K562 (cell line): Measurements from ENCODE around the gene SRM. TPM values are rescaled to one million over a fixed set of nuclear protein-coding genes. Genes with fewer than 3 reads are reported as not detected.

Source experiments
- ATAC-seq: fragments of 200-7000 bp; cut with Tn5 transposase; 3 replicates; pipeline ENCODE4 v1.9.1; 2020; ENCODE audit warnings: moderate library complexity
- BruUV-seq: library from RNA; stranded (reverse); fragments of 400-500 nt; replicated peaks from 2 replicates; lab custom pipeline; 2021; lab: Mats Ljungman, UMichigan
- CTCF ChIA-PET: fragments of 300-600 bp; formaldehyde crosslinking; extraction: SDS; loops from one replicate; lab custom pipeline; 2021; ENCODE audit warnings: low intra/inter-chr PET ratio; lab: Yijun Ruan, JAX
- POLR2A ChIA-PET: fragments of 300-600, 350-650 bp; sonication (Branson Sonifier 250); formaldehyde crosslinking; extraction: SDS; loops from one replicate; lab custom pipeline; 2021; ENCODE audit warnings: antibody characterized with exemption, inconsistent platforms; lab: Yijun Ruan, JAX
- DNase-seq, 4 experiments: peaks; one replicate each; pipeline versions ENCODE4 v3.0.0 to v3.0.0-alpha.2; 2011 to 2018; ENCODE audit warnings: low spot score in 3 of 4, mixed read lengths in 3 of 4; ENCODE audit errors: extremely low read depth in 1 of 4
- FAIRE-seq: peaks from 2 replicates; lab custom pipeline; 2011; peaks lifted over from hg19 to GRCh38; lab: Jason Lieb, UNC
- H2AFZ ChIP-seq: 2 replicates; pipeline ENCODE4 v1.6.0; 2011; ENCODE audit warnings: low read depth, low read length, control low read depth, inconsistent platforms
- H3K27ac ChIP-seq: fragments of 200-600 bp; 3 replicates; pipeline ENCODE4 v1.8.0; 2011; ENCODE audit warnings: low read depth, mild to moderate bottlenecking, control low read depth, inconsistent platforms, low read length, moderate library complexity, mixed read lengths; ENCODE audit errors: extremely low read depth
- H3K27me3 ChIP-seq, 2 experiments: fragments of 300-600 bp in 1 of 2; 2 replicates in 1 of 2; 3 replicates in 1 of 2; pipeline versions ENCODE4 v1.6.0 to v1.8.0; 2011; ENCODE audit warnings: inconsistent platforms in 2 of 2, low read length in 2 of 2, mild to moderate bottlenecking in 1 of 2, mixed read lengths in 1 of 2, moderate library complexity in 1 of 2; ENCODE audit not compliant: control insufficient read depth in 2 of 2, insufficient read depth in 2 of 2
- H3K36me3 ChIP-seq: fragments of 300-600 bp; 3 replicates; pipeline ENCODE4 v1.8.0; 2011; ENCODE audit warnings: mild to moderate bottlenecking, low read length, inconsistent platforms; ENCODE audit not compliant: control insufficient read depth, insufficient read depth
- H3K4me1 ChIP-seq, 2 experiments: fragments of 200-600 bp in 1 of 2; replicated peaks in 1 of 2; 2 replicates in 1 of 2; 3 replicates in 1 of 2; pipeline versions ENCODE4 v1.5.1 to v1.8.0; 2011; ENCODE audit warnings: inconsistent platforms in 2 of 2, low read length in 2 of 2, mild to moderate bottlenecking in 1 of 2, mixed read lengths in 1 of 2, moderate library complexity in 1 of 2; ENCODE audit not compliant: control insufficient read depth in 2 of 2, insufficient read depth in 2 of 2
- H3K4me2 ChIP-seq: 2 replicates; pipeline ENCODE4 v1.6.1; 2011; ENCODE audit warnings: low read length, control low read depth, inconsistent platforms, mixed read lengths; ENCODE audit not compliant: insufficient read depth
- H3K4me3 ChIP-seq: fragments of 200-600 bp; sonication (generic), shearing (Covaris generic); 2 replicates; pipeline ENCODE4 v1.5.1; 2016; ENCODE audit warnings: control low read depth, inconsistent platforms
- H3K79me2 ChIP-seq: fragments of 200-600 bp; 3 replicates; pipeline ENCODE4 v1.8.0; 2011; ENCODE audit warnings: low read length, inconsistent platforms; ENCODE audit not compliant: control insufficient read depth, insufficient read depth
- H3K9ac ChIP-seq, 2 experiments: 2 replicates each; pipeline versions ENCODE4 v1.6.0 to v1.6.1; 2011; ENCODE audit warnings: low read depth in 2 of 2, low read length in 2 of 2, control low read depth in 1 of 2, inconsistent platforms in 1 of 2, mild to moderate bottlenecking in 1 of 2, mixed read lengths in 1 of 2; ENCODE audit not compliant: insufficient read depth in 1 of 2
- H3K9me1 ChIP-seq: one replicate; pipeline ENCODE4 v1.6.0; 2011; ENCODE audit warnings: inconsistent platforms, mild to moderate bottlenecking, low read length, moderate library complexity; ENCODE audit not compliant: control insufficient read depth, insufficient read depth
- H3K9me3 ChIP-seq: replicated peaks from 2 replicates; pipeline ENCODE4 v1.5.1; 2011; ENCODE audit warnings: low read depth, low read length, inconsistent platforms; ENCODE audit not compliant: control insufficient read depth, insufficient read depth
- H4K20me1 ChIP-seq: replicated peaks from 2 replicates; pipeline ENCODE4 v1.6.1; 2011; ENCODE audit warnings: low read length, inconsistent platforms, mixed read lengths; ENCODE audit not compliant: control insufficient read depth, insufficient read depth
- CHD1 ChIP-seq: fragments of 200-600 bp; sonication (generic); IDR thresholded peaks from one replicate; pipeline ENCODE4 v1.6.1; 2012; ENCODE audit warnings: mild to moderate bottlenecking, moderate library complexity, low read length, inconsistent platforms
- FIP1L1 ChIP-seq: fragments of 200-400 bp; formaldehyde crosslinking; IDR thresholded peaks from 2 replicates; pipeline ENCODE4 v1.6.1; 2018; ENCODE audit warnings: mild to moderate bottlenecking, low read depth, low read length; ENCODE audit not compliant: poor library complexity, severe bottlenecking
- FOXP1 ChIP-seq: sonication (generic); formaldehyde crosslinking; IDR thresholded peaks from 2 replicates; pipeline ENCODE4 v1.8.0; 2022; ENCODE audit warnings: mild to moderate bottlenecking, missing genetic modification reagents
- GABPB1 ChIP-seq: sonication (generic); formaldehyde crosslinking; IDR thresholded peaks from 2 replicates; pipeline ENCODE4 v1.8.0; 2022; ENCODE audit warnings: mild to moderate bottlenecking, missing genetic modification reagents
- HIVEP1 ChIP-seq: fragments of 250-450 bp; sonication (Bioruptor Pico); IDR thresholded peaks from 2 replicates; pipeline ENCODE4 v1.4.0; 2020; ENCODE audit warnings: mild to moderate bottlenecking
- MXI1 ChIP-seq: IDR thresholded peaks from 2 replicates; pipeline ENCODE4 v1.6.1; 2011; ENCODE audit warnings: low read depth, mild to moderate bottlenecking, improper control_type of control experiment, low read length
- NFE2L1 ChIP-seq: fragments of 450-650 bp; IDR thresholded peaks from 2 replicates; pipeline ENCODE4 v1.6.1; 2016; ENCODE audit warnings: missing genetic modification characterization, low read depth, mild to moderate bottlenecking, missing compliant biosample characterization, moderate library complexity, borderline replicate concordance
- PRDM10 ChIP-seq: fragments of 450-650 bp; IDR thresholded peaks from 2 replicates; pipeline ENCODE4 v1.6.1; 2018; ENCODE audit not compliant: partially characterized antibody
- SAFB ChIP-seq: fragments of 200-400 bp; formaldehyde crosslinking; IDR thresholded peaks from 2 replicates; pipeline ENCODE4 v1.6.1; 2017; ENCODE audit warnings: low read depth, low read length, borderline replicate concordance
- ZBTB7A ChIP-seq: IDR thresholded peaks from 2 replicates; pipeline ENCODE4 v1.6.1; 2011; ENCODE audit warnings: low read depth, mild to moderate bottlenecking, low read length, moderate library complexity, borderline replicate concordance; ENCODE audit not compliant: control insufficient read depth
- ZNF584 ChIP-seq: fragments of 200-800 bp; sonication (Bioruptor generic); IDR thresholded peaks from 2 replicates; pipeline ENCODE4 v1.6.1; 2016; ENCODE audit warnings: low read depth, mild to moderate bottlenecking, missing genetic modification characterization, missing compliant biosample characterization
- WGBS: fragments of 100-300 bp; shearing (Covaris generic); methylation state at CpG from one replicate; pipeline ENCODE4 v1.1.6; 2016; ENCODE audit warnings: low coverage, mixed read lengths; ENCODE audit not compliant: insufficient coverage; ENCODE audit errors: missing lambda C conversion rate; 5-methylcytosine and 5-hydroxymethylcytosine counted together
- in situ Hi-C: fragments of 300-500 bp; cut with MboI; formaldehyde crosslinking; loops from 4 replicates; pipeline ENCODE4 v1.15.0; 2018; ENCODE audit warnings: inconsistent platforms, mixed read lengths
- intact Hi-C: fragments of 100-400 bp; cut with micrococcal nuclease; formaldehyde crosslinking; loops from 2 replicates; pipeline ENCODE4 v1.14.2; 2022
- polyA plus RNA-seq, 8 experiments: library from polyadenylated mRNA; depleted of rRNA in 4 of 8; stranded (reverse) in 5 of 8; unstranded in 3 of 8; fragments of >200 nt; fragmentation: Nextera tagmentation in 2 of 8; fragmentation: Illumina TruSeq in 1 of 8; extraction: Ambion mirVana in 2 of 8; extraction: Trizol in 1 of 8; gene quantifications; 2 replicates each; pipeline versions ENCODE4 v1.2.1 to v1.2.3, GENCODE V29; 2011 to 2014; ENCODE audit warnings: inconsistent platforms in 1 of 8, missing spikeins in 1 of 8
- total RNA-seq, 7 experiments: library from RNA; depleted of rRNA in 6 of 7; stranded (reverse); fragments of >200 nt in 6 of 7; fragmentation: Illumina TruSeq in 2 of 7; extraction: Trizol in 2 of 7; gene quantifications; 2 replicates each; pipeline versions ENCODE4 v1.2.1 to v1.2.3, GENCODE V29; 2011 to 2021; ENCODE audit warnings: low replicate concordance in 1 of 7
- TF ChIP-seq, protein P1 (sequence below): sonication (generic); formaldehyde crosslinking; IDR thresholded peaks from 2 replicates; pipeline ENCODE4 v1.8.1; 2022; ENCODE audit warnings: missing genetic modification reagents

SRM gene
- total and polyA plus RNA-seq, 9 of the 15 experiments (the other 6 are each of a cell fraction or from before 2014, with no cell fraction given): 23.9 to 373 (median 82.5) TPM

GRCh38 chr1:11058595-11059154, 1.1 kb downstream of the SRM start:
- H4K20me1 ChIP-seq: peaks cover 7% of the 10 kb centered on the region
- peaks cover 44% of the 10 kb centered on the region for H3K79me2 ChIP-seq
- peak overlapping the region; percentile 82 to 97 for H3K9ac ChIP-seq
- H3K4me1 ChIP-seq: peaks cover 8 to 63% of the 10 kb centered on the region in 2 experiments; a peak in 4 of 5 replicates
- DNase-seq (peak in 1 of 4 experiments; percentile 37), ATAC-seq (no peak), FAIRE-seq (no peak)
- H3K9me1 ChIP-seq: no peaks in the 10 kb centered on the region
- H3K36me3 ChIP-seq: peaks cover 63% of the 10 kb centered on the region; the same call in 2 of the 3 replicates
- peak overlapping the region; percentile 99 for H3K4me3 ChIP-seq
- BruUV-seq: TSS peak; percentile 54
- 22% methylated on average over 25 of the region's 28 CpGs for WGBS
- intact Hi-C loops (no loop called here), in situ Hi-C loops (no loop called here)
- no peaks in the 10 kb centered on the region for H3K9me3 ChIP-seq
- H3K27ac ChIP-seq: peak overlapping the region; percentile 79
- POLR2A ChIA-PET: interaction anchor here (0.6 kb wide), 1 partner anchor 131 kb away, joined by 3 read pairs; the partner anchor contains the start of gene ANGPTL7
- H3K27me3 ChIP-seq: no peaks in the 10 kb centered on the region
- CTCF ChIA-PET: no interaction called here
- peak overlapping the region; percentile 92 for H3K4me2 ChIP-seq
- H2AFZ ChIP-seq: no peak overlapping the region
- TF ChIP-seq NFE2L1 (tag): no peak
- TF ChIP-seq ZNF584: no peak
- 0 out of 2 replicates have a peak, but pooled peaks have one; percentile 1 for TF ChIP-seq MXI1
- TF ChIP-seq PRDM10: peak; percentile 34
- TF ChIP-seq ZBTB7A: peak; percentile 28; the same call in 1 of the 2 replicates
- no peak for TF ChIP-seq FIP1L1
- peak; percentile 19; the same call in 1 of the 2 replicates for TF ChIP-seq GABPB1
- peak; percentile 35 for TF ChIP-seq CHD1
- TF ChIP-seq, protein P1, sequence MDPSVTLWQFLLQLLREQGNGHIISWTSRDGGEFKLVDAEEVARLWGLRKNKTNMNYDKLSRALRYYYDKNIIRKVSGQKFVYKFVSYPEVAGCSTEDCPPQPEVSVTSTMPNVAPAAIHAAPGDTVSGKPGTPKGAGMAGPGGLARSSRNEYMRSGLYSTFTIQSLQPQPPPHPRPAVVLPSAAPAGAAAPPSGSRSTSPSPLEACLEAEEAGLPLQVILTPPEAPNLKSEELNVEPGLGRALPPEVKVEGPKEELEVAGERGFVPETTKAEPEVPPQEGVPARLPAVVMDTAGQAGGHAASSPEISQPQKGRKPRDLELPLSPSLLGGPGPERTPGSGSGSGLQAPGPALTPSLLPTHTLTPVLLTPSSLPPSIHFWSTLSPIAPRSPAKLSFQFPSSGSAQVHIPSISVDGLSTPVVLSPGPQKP (CRISPR knock-in tag): no peak
- TF ChIP-seq SAFB: no peak
- no peak for TF ChIP-seq HIVEP1 (CRISPR knock-in tag)
- TF ChIP-seq FOXP1: 0 out of 2 replicates have a peak, but pooled peaks have one; percentile 20
